Stomach (tissue), 4 donors: ENCODE measurements around the gene RGS6.

Experiments
- CTCF ChIP-seq, 7 experiments: fragments of 450-650 bp in 4 of 7; fragments of 200-600 bp in 3 of 7; sonication (generic) in 3 of 7; IDR thresholded peaks; one replicate each; pipeline ENCODE4 v1.5.1; 2016 to 2019; ENCODE audit warnings: antibody characterized with exemption in 7 of 7, control low read depth in 2 of 7, mild to moderate bottlenecking in 1 of 7
- EP300 ChIP-seq: sonication (generic); formaldehyde crosslinking; IDR thresholded peaks from one replicate; pipeline ENCODE4 v1.6.1; 2017; ENCODE audit warnings: antibody characterized with exemption
- POLR2A ChIP-seq, 4 donors: fragments of 450-650 bp; IDR thresholded peaks; one replicate each; pipeline ENCODE4 v1.6.1; 2016; ENCODE audit warnings: antibody characterized with exemption in 4 of 4, control low read depth in 2 of 4, mild to moderate bottlenecking in 1 of 4, moderate library complexity in 1 of 4
- POLR2AphosphoS5 ChIP-seq, 3 donors: sonication (generic); formaldehyde crosslinking; IDR thresholded peaks; one replicate each; pipeline ENCODE4 v1.6.1; 2016; ENCODE audit warnings: antibody characterized with exemption in 3 of 3

GRCh38 chr14:72401632-72402376, 469.6 kb downstream of the RGS6 start:
- TF ChIP-seq CTCF (IDR thresholded peaks at IDR 0.05) (no peak), POLR2A (IDR thresholded peaks at IDR 0.05) (no peak), POLR2AphosphoS5 (IDR thresholded peaks at IDR 0.05) (no peak), EP300 (no peak)
